GM12801 (cell line): ENCODE measurements around the gene HELZ.

Experiments used
- CTCF ChIP-seq: IDR thresholded peaks from one replicate; pipeline ENCODE4 v1.5.1; 2011; ENCODE audit warnings: control low read depth; ENCODE audit not compliant: insufficient read length; ENCODE audit errors: extremely low read depth

HELZ gene

GRCh38 chr17:67246653-67247415, 1.8 kb upstream of the HELZ start:
- no peak for TF ChIP-seq CTCF

DNA sequence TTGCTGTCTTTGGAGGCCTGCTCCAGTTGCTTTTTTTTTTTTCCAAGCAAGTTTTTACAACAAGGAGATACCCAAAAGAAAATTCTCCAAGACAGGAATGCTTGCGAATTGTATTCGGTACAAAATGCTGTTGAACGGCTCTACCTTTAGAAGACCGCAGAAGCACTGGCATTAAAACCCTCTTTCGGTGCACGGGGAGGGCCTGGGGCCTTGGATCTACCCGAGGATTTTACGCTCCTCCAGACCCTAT, 1.3 kb upstream of the HELZ start:
- TF ChIP-seq CTCF: no peak

- TF ChIP-seq CTCF: no peak
These were observed 852 bp upstream of the HELZ start for GRCh38 chr17:67245694-67246402.

GRCh38 chr17:67244431-67245072, 444 bp downstream of the HELZ start:
- TF ChIP-seq CTCF: no peak

DNA sequence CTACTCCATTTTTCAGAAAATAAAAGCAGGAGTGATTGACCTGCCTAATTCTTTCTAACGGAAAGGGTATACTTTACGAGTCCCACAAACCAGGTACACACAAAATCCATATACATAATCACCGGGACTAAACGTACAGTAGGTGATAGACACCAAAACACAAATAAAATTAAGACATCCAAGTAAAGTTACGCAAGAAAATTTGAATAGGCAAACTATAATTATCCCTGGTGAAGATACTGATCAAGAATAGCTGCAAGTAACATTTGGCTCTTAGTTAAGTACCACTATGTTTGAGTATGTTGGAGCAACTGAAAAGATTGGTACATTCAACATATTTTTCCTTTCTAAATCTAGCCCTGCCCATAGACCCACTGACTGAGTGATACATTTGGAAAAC, 1.7 kb downstream of the HELZ start:
- TF ChIP-seq CTCF: no peak

DNA sequence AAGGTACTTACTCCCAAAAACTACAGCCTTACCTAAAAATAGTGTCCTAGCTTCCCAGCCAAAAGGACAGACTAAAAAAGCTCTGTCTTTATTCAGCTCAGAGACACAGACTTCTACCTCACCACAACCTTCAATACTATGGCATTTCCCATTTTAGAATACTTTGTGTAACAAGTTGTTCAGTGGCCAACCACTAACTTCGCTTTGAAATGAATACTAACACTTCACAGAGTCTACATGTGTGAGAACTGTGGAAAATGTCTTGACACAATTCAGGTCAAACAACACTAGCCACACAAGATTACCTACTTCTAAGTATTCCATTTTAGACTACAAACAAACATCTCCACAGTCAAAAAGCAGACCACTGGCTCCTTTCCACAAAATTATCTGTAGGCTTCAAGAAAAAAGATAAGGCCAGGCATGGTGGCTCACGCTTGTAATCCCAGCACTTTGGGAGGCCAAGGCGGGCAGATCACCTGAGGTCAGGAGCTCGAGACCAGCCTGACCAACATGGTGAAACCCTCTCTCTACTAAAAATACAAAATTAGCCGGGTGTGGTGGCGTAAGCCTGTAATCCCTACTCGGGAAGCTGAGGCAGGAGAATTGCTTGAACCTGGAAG, 3.2 kb downstream of the HELZ start:
- TF ChIP-seq CTCF: no peak

- no peak for TF ChIP-seq CTCF
These were observed 5.4 kb downstream of the HELZ start for GRCh38 chr17:67239597-67239996.
